Common myeloid progenitor, CD34-positive (primary cell): ENCODE measurements around the gene RNF227.

Source experiments
- CTCF ChIA-PET: fragments of 350-600 bp; sonication (Branson Sonifier 250); formaldehyde crosslinking; loops from one replicate; lab custom pipeline; 2021; ENCODE audit warnings: antibody characterized with exemption; lab: Charles Lee
- POLR2A ChIA-PET: fragments of 350-600 bp; sonication (Branson Sonifier 250); formaldehyde crosslinking; loops from one replicate; lab custom pipeline; 2021; ENCODE audit warnings: antibody characterized with exemption; lab: Charles Lee
- DNase-seq, 3 donors: peaks; one replicate each; pipeline versions ENCODE4 v3.0.0 to v3.0.0-alpha.2; 2013
- H3K27ac ChIP-seq, 2 experiments: 1 replicate in 1 of 2; 2 replicates in 1 of 2; pipeline ENCODE4 v1.7.0; 2013; ENCODE audit warnings: inconsistent platforms in 2 of 2, low read length in 2 of 2, mild to moderate bottlenecking in 2 of 2, low read depth in 1 of 2, moderate library complexity in 1 of 2; ENCODE audit not compliant: severe bottlenecking in 2 of 2, insufficient read depth in 1 of 2, poor library complexity in 1 of 2
- H3K27me3 ChIP-seq, 5 experiments: replicated peaks in 2 of 5; 1 replicate in 3 of 5; 2 replicates in 2 of 5; pipeline versions ENCODE4 v1.6.1 to v1.7.0; 2013; ENCODE audit warnings: low read length in 4 of 5, mild to moderate bottlenecking in 2 of 5, moderate library complexity in 2 of 5, inconsistent platforms in 1 of 5; ENCODE audit not compliant: insufficient read depth in 5 of 5, control insufficient read depth in 4 of 5
- H3K36me3 ChIP-seq, 4 experiments: 1 replicate in 2 of 4; 2 replicates in 2 of 4; pipeline versions ENCODE4 v1.6.1 to v1.7.0; 2013; ENCODE audit warnings: low read length in 3 of 4, control low read depth in 1 of 4, mild to moderate bottlenecking in 1 of 4; ENCODE audit not compliant: control insufficient read depth in 4 of 4, insufficient read depth in 4 of 4
- H3K4me1 ChIP-seq, 4 experiments: 1 replicate in 3 of 4; 2 replicates in 1 of 4; pipeline versions ENCODE4 v1.6.1 to v1.7.1; 2013; ENCODE audit warnings: low read length in 3 of 4, mild to moderate bottlenecking in 3 of 4, control low read depth in 1 of 4, inconsistent platforms in 1 of 4, moderate library complexity in 1 of 4; ENCODE audit not compliant: control insufficient read depth in 4 of 4, insufficient read depth in 4 of 4; ENCODE audit errors: control extremely low read depth in 1 of 4
- H3K4me3 ChIP-seq, 7 experiments: 1 replicate in 4 of 7; 2 replicates in 3 of 7; pipeline versions ENCODE4 v1.5.1 to v1.7.0; 2013; ENCODE audit warnings: mild to moderate bottlenecking in 7 of 7, low read length in 6 of 7, moderate library complexity in 6 of 7, inconsistent platforms in 2 of 7, low read depth in 2 of 7, control low read depth in 1 of 7; ENCODE audit not compliant: insufficient read depth in 4 of 7, control insufficient read depth in 1 of 7; ENCODE audit errors: extremely low read depth in 1 of 7
- H3K9me3 ChIP-seq, 5 experiments: 1 replicate in 4 of 5; 2 replicates in 1 of 5; pipeline versions ENCODE4 v1.6.1 to v1.7.1; 2013; ENCODE audit warnings: low read length in 4 of 5, mild to moderate bottlenecking in 2 of 5, inconsistent platforms in 1 of 5, low read depth in 1 of 5, moderate library complexity in 1 of 5; ENCODE audit not compliant: control insufficient read depth in 4 of 5, insufficient read depth in 2 of 5; ENCODE audit errors: control extremely low read depth in 1 of 5
- WGBS: methylation state at CpG from one replicate; pipeline ENCODE4 v1.1.5; 2013; ENCODE audit not compliant: insufficient coverage; 5-methylcytosine and 5-hydroxymethylcytosine counted together

Gene RNF227

GRCh38 chr17:7930841-7931631, 14.9 kb upstream of the RNF227 start:
- DNase-seq, result no peak
- 60% methylated on average over 7 of the region's 20 CpGs for WGBS
- Histone ChIP-seq H3K9me3 (no peaks in the 10 kb centered on the region), H3K4me3 (peak overlapping the region; percentile 50 to 98 (median 88)), H3K36me3 (peaks cover 2 to 22% (median 15%) of the 10 kb centered on the region in 4 experiments), H3K4me1 (peaks cover 7 to 37% (median 24%) of the 10 kb centered on the region in 4 experiments), H3K27me3 (no peaks in the 10 kb centered on the region), H3K27ac (peak overlapping the region; percentile 59 to 97)
- ChIA-PET CTCF (interaction anchor here (0.6 to 5.2 kb wide), 12 partner anchors 9 to 150 kb away, joined by 3 to 36 read pairs (median 4); partner anchors contain the start of gene RNF227), POLR2A (interaction anchor here (0.6 to 3.0 kb wide), 6 partner anchors 9 to 453 kb away, joined by 3 to 13 read pairs (median 4); partner anchors contain the start of gene RNF227)

- peak within 1 kb of the TSS in 2 of 7 experiments; percentile 52 to 88 for H3K4me3 ChIP-seq
- H3K27ac ChIP-seq, result no peak within 1 kb of the TSS
- WGBS, result 82% methylated on average over 46 of the region's 67 CpGs
- peaks cover 7 to 35% (median 26%) of the 10 kb centered on the region in 4 experiments for H3K4me1 ChIP-seq
- no peaks in the 10 kb centered on the region for H3K9me3 ChIP-seq
- CTCF ChIA-PET, result interaction anchor here (1.1 to 1.4 kb wide), 2 partner anchors 13 to 132 kb away, joined by 3 to 4 read pairs; partner anchors contain the start of gene RNF227
- DNase-seq, result peak in 2 of 3 donors; percentile 56 to 57
- POLR2A ChIA-PET, result no interaction called here
- no peaks in the 10 kb centered on the region for H3K27me3 ChIP-seq
- peaks cover 0 to 9% (median 4%) of the 10 kb centered on the region in 4 experiments for H3K36me3 ChIP-seq
Measured at GRCh38 chr17:7929158-7930023, 13.3 kb upstream of the RNF227 start, which contains the start of gene KCNAB3. TSS of gene KCNAB3 (minus strand) at chr17:7929856. CDS start at chr17:7929435, 421 bp downstream.

- no peak for DNase-seq
- peaks cover 2 to 34% (median 23%) of the 10 kb centered on the region in 4 experiments for H3K4me1 ChIP-seq
- no peak overlapping the region for H3K4me3 ChIP-seq
- ChIA-PET POLR2A (no interaction called here), CTCF (interaction anchor here (1.0 to 2.5 kb wide), 3 partner anchors 10 to 57 kb away, joined by 3 to 11 read pairs (median 4); partner anchors contain the start of gene RNF227)
- H3K9me3 ChIP-seq, result no peaks in the 10 kb centered on the region
- WGBS, result 76% methylated on average over 2 of the region's 3 CpGs
- H3K27ac ChIP-seq, result no peak overlapping the region
- H3K27me3 ChIP-seq, result no peaks in the 10 kb centered on the region
- peaks cover 0 to 9% (median 1%) of the 10 kb centered on the region in 4 experiments for H3K36me3 ChIP-seq
Measured at GRCh38 chr17:7927596-7927995, 11.5 kb upstream of the RNF227 start.

- POLR2A ChIA-PET, result interaction anchor here (1.5 kb wide), 1 partner anchor 9 kb away, joined by 6 read pairs; the partner anchor contains the start of genes CNTROB and TRAPPC1
- peak; percentile 88 to 91 (median 89) for DNase-seq
- 25% methylated on average over 45 of the region's 45 CpGs for WGBS
- H3K4me1 ChIP-seq, result peaks cover 3 to 21% (median 15%) of the 10 kb centered on the region in 4 experiments
- peak overlapping the region in 1 of 2 experiments; percentile 47 for H3K27ac ChIP-seq
- no peaks in the 10 kb centered on the region for H3K27me3 ChIP-seq
- H3K9me3 ChIP-seq, result no peaks in the 10 kb centered on the region
- H3K36me3 ChIP-seq, result peaks cover 0 to 3% (median 1%) of the 10 kb centered on the region in 4 experiments
- peak overlapping the region in 6 of 7 experiments; percentile 24 to 82 (median 59) for H3K4me3 ChIP-seq
- CTCF ChIA-PET, result interaction anchor here (1.2 to 15.5 kb wide), 7 partner anchors 9 to 138 kb away, joined by 3 to 209 read pairs (median 4); partner anchors contain the start of genes CNTROB and TRAPPC1
Measured at GRCh38 chr17:7922845-7923628, 6.9 kb upstream of the RNF227 start.

- Histone ChIP-seq H3K4me3 (peak overlapping the region in 5 of 7 experiments; percentile 40 to 82 (median 63)), H3K27me3 (no peaks in the 10 kb centered on the region), H3K9me3 (no peaks in the 10 kb centered on the region), H3K4me1 (peaks cover 3 to 21% (median 15%) of the 10 kb centered on the region in 4 experiments), H3K27ac (peak overlapping the region in 1 of 2 experiments; percentile 47), H3K36me3 (peaks cover 0 to 3% (median 0%) of the 10 kb centered on the region in 4 experiments)
- WGBS, result 49% methylated on average over 13 of the region's 16 CpGs
- ChIA-PET CTCF (interaction anchor here (0.6 to 15.5 kb wide), 8 partner anchors 10 to 155 kb away, joined by 3 to 209 read pairs (median 3); partner anchors contain the start of genes CNTROB and TRAPPC1), POLR2A (interaction anchor here (1.5 to 1.6 kb wide), 2 partner anchors 10 to 134 kb away, joined by 3 to 6 read pairs; partner anchors contain the start of genes CNTROB and TRAPPC1)
- DNase-seq, result peak in 2 of 3 donors; percentile 26 to 46
Measured at GRCh38 chr17:7922269-7922844, 6.3 kb upstream of the RNF227 start.
